ENCODE data around the gene LEPROT. TPM values are rescaled to one million over a fixed set of nuclear protein-coding genes. Genes with fewer than 3 reads are reported as not detected.
"Not testable (repeated sequence)": the region's sequence is repeated elsewhere in the genome, so short reads cannot be mapped to it uniquely, and the experiment has no call there.

LEPROT gene, protein sequence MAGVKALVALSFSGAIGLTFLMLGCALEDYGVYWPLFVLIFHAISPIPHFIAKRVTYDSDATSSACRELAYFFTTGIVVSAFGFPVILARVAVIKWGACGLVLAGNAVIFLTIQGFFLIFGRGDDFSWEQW
- total RNA-seq = 107 TPM
- long read RNA-seq, full-length matches to known transcripts = 192 of 206 reads
- long read RNA-seq, partial matches to known transcripts = 13 of 206 reads
- long read RNA-seq, other reads (novel, unspliced or antisense) = 1 of 206 reads

DNA sequence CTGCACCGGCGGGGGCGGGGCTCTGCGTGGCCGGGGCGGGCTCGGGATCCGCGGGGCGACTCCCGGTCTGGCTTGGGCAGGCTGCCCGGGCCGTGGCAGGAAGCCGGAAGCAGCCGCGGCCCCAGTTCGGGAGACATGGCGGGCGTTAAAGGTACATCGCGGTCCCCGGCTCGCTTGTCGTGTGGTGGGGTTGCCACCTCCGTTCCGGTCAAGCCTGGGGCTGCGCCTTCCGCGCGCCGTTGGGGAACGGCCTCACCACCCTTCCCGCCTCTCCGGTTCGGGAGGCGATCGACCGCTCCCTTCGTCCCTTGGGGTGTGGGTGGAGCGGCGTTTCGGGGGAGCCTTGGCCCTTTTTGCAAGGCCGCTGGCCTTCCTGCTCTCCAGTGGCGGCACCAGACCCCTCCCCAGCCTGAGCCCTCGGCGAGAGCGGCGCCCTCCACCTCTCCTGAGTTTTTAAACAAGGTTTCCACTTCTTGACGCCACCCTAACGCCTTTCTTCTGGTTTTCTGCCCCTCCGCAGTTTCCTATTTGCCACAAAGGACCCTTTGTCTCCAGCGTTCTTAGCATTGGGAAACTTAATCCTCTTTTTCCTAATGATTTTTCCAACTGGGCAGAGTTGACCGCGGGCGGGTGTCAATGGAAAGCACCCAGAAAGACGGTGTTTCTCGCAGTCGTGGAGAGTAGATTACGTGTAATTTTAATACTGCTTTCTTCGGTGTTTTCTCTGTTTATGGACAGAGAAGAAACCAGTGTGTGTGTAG is at the start of gene LEPROT, which contains the start of gene LEPR:
LEPROT (plus strand) TSS at position 79 of the 761 bp plus-strand sequence; CDS start at position 136, 57 bp downstream.
LEPR (plus strand) TSS at position 79 of the 761 bp plus-strand sequence. CDS start 144,898 bp downstream, outside the sequence.
- H3K4me1 ChIP-seq = peaks cover 37% of the 10 kb centered on the region
- H3K9me3 ChIP-seq = no peaks in the 10 kb centered on the region
- peaks cover 8% of the 10 kb centered on the region for H3K36me3 ChIP-seq
- ATAC-seq = no peak
- no peak for DNase-seq
- peak within 1 kb of the TSS; percentile 99 for H3K27ac ChIP-seq
- TF ChIP-seq, protein P1, sequence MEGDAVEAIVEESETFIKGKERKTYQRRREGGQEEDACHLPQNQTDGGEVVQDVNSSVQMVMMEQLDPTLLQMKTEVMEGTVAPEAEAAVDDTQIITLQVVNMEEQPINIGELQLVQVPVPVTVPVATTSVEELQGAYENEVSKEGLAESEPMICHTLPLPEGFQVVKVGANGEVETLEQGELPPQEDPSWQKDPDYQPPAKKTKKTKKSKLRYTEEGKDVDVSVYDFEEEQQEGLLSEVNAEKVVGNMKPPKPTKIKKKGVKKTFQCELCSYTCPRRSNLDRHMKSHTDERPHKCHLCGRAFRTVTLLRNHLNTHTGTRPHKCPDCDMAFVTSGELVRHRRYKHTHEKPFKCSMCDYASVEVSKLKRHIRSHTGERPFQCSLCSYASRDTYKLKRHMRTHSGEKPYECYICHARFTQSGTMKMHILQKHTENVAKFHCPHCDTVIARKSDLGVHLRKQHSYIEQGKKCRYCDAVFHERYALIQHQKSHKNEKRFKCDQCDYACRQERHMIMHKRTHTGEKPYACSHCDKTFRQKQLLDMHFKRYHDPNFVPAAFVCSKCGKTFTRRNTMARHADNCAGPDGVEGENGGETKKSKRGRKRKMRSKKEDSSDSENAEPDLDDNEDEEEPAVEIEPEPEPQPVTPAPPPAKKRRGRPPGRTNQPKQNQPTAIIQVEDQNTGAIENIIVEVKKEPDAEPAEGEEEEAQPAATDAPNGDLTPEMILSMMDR (IDR thresholded peaks at IDR 0.05) = no peak
- peak within 1 kb of the TSS; percentile 77 for H3K4me3 ChIP-seq
- H3K27me3 ChIP-seq = no peaks in the 10 kb centered on the region
- intact Hi-C loops (cut with DNase I) = no loop called here

DNA sequence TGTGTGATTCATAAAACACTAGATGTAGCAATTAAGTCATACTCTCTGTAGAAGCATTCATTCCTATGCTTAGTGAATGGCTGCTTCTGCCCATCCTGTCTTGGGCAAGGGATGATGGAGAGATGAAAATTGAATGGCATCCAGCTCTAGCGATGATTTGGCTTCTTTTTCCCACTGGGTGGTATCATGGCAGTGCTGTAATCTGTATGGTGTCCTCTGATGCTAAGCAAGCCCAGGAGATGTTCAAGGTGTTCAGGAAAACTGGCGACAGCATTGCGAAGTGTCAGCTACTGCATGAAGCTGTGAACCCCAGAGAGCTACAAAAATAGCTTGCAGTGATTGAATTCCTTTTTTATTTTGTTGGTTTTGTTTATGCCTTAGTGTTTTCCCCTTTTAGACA is 48.9 kb upstream of the LEPROT start:
- ATAC-seq (no peak), DNase-seq (no peak)
- no peaks in the 10 kb centered on the region for H3K27me3 ChIP-seq
- TF ChIP-seq, protein P1 (IDR thresholded peaks at IDR 0.05) = no peak
- no peaks in the 10 kb centered on the region for H3K9me3 ChIP-seq
- H3K4me1 ChIP-seq = no peaks in the 10 kb centered on the region
- no peak overlapping the region for H3K27ac ChIP-seq
- H3K36me3 ChIP-seq = no peaks in the 10 kb centered on the region
- intact Hi-C loops (cut with DNase I) = no loop called here
- H3K4me3 ChIP-seq = no peak overlapping the region

DNA sequence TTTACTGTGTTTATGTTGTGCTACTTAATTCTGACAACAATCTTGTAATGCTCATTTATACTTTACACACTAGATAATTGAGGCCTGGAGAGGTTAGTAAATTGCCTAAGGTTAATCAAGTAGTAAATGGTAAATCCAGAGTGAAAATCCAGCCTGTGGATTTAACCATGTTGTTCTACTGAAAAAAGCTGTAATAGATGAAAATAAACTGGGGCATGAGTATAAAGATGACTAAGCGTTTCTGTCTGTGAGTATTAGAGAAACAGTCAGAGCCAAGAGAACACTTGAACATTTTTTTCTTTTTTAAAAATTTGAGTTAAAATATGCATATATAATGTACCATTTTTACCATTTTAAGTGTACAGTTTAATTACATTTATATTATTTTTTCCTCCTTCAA is 47.9 kb upstream of the LEPROT start:
- H3K9me3 ChIP-seq = no peaks in the 10 kb centered on the region
- no peak overlapping the region for H3K27ac ChIP-seq
- H3K4me1 ChIP-seq = no peaks in the 10 kb centered on the region
- no peak for ATAC-seq
- TF ChIP-seq, protein P1 (IDR thresholded peaks at IDR 0.05) = no peak
- H3K27me3 ChIP-seq = no peaks in the 10 kb centered on the region
- intact Hi-C loops (cut with DNase I) = no loop called here
- DNase-seq = no peak
- no peak overlapping the region for H3K4me3 ChIP-seq
- H3K36me3 ChIP-seq = no peaks in the 10 kb centered on the region

DNA sequence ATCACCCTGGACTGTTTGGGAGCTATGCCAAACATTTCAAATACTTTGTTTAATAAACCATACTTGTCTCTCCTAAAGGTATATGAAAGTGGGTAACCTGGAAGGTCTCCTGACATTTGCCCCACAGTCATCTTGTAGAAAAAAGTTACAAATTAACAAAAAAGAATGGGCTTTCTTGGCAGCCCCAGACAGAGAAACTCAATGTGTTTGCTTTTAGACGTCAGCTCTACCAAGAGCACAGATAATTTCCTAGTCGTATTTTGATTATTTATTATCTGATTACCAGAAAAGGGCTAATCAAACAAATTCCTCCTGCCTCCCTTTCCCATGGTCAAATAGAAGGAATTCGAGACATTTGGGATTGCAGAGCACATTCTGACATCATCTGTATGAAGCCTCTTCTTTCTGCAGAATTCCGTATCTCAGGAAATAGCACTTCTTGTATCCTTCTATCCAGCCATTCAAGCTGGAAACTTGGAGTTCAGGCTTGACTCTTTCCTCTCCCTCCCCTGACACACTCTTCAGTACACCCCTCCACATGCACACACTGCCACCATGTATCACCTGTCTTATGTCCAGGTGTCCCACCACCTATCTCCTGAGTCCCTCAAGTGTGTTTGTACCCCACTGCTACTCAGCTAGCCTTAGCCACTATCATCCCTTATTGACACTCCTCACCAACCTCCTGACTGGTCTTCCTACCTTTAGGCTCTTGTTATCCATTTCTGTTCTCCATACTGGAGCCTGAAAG is 42.8 kb upstream of the LEPROT start:
- no peaks in the 10 kb centered on the region for H3K36me3 ChIP-seq
- no peak for ATAC-seq
- TF ChIP-seq, protein P1 (IDR thresholded peaks at IDR 0.05) = no peak
- no peak overlapping the region for H3K27ac ChIP-seq
- no peaks in the 10 kb centered on the region for H3K9me3 ChIP-seq
- H3K4me1 ChIP-seq = no peaks in the 10 kb centered on the region
- intact Hi-C loops (cut with DNase I) = no loop called here
- DNase-seq = no peak
- no peaks in the 10 kb centered on the region for H3K27me3 ChIP-seq
- no peak overlapping the region for H3K4me3 ChIP-seq

DNA sequence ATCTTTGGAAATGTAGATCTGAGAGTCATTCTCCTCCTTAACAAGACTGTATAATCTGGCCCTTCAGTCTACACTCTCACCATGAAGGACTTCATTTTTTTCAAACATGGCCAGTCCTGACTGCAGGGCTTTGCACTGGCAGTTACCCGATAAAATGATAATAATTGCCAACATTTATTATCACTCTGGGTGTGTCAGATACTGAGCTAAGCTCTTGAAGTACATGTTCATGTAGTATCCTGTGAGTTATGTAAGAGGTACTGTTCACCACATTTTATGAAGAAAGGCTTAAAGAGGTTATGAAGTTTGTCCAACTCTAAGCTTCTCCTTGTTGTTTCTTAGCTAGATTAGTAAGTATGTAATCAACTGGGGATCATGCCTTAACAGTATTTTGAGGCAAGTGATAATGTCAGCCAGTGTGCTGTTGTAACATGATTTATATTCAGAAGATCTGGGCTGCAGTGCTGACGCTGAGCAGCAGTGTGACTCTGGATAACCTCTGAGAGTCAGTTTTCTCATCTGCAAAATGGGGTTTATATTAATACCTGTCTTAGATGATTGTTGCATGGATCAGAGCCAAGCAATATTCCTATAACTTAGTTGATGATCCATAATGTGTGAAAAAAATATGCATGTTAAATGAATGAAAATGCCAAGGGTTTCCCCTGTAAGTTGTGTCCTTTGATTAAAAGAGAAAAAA is 42.1 kb upstream of the LEPROT start:
- Histone ChIP-seq H3K4me1 (no peaks in the 10 kb centered on the region), H3K9me3 (no peaks in the 10 kb centered on the region), H3K27ac (no peak overlapping the region), H3K4me3 (no peak overlapping the region), H3K27me3 (no peaks in the 10 kb centered on the region), H3K36me3 (no peaks in the 10 kb centered on the region)
- DNase-seq (no peak), ATAC-seq (no peak)
- TF ChIP-seq, protein P1 (IDR thresholded peaks at IDR 0.05) = no peak
- intact Hi-C loops (cut with DNase I) = no loop called here

GRCh38 chr1:65384426-65384825 is 36.0 kb upstream of the LEPROT start:
- intact Hi-C loops (cut with DNase I); H3K9me3 ChIP-seq; ATAC-seq; H3K4me1 ChIP-seq; H3K27ac ChIP-seq; H3K4me3 ChIP-seq; H3K36me3 ChIP-seq; H3K27me3 ChIP-seq; DNase-seq: not testable (repeated sequence)

All from upper lobe of right lung (tissue), 1 donor.